Neural cell (in vitro differentiated cells): ENCODE data around the gene TMEM59. TPM values are rescaled to one million over a fixed set of nuclear protein-coding genes. Genes with fewer than 3 reads are reported as not detected.

Experiments used
- H2AFZ ChIP-seq: fragments of 200-600, 300-800 bp; sonication (generic), shearing (Covaris generic); 2 replicates; pipeline ENCODE4 v1.6.0; 2014; ENCODE audit warnings: low read depth, mild to moderate bottlenecking, antibody characterized with exemption, low read length, moderate library complexity
- H3F3A ChIP-seq: fragments of 200-600 bp; shearing (Covaris generic); 2 replicates; pipeline ENCODE4 v1.6.1; 2016; ENCODE audit warnings: mild to moderate bottlenecking, moderate library complexity, mixed read lengths, antibody characterized with exemption, low read length; ENCODE audit not compliant: insufficient read depth, poor library complexity, severe bottlenecking
- H3K27ac ChIP-seq: fragments of 200-600, 300-800 bp; sonication (generic), shearing (Covaris generic); 2 replicates; pipeline ENCODE4 v1.5.1; 2014; ENCODE audit warnings: mild to moderate bottlenecking, low read length, moderate library complexity
- H3K27me3 ChIP-seq: fragments of 300-800, 200-600 bp; sonication (generic), shearing (Covaris generic); 2 replicates; pipeline ENCODE4 v1.6.0; 2014; ENCODE audit warnings: mild to moderate bottlenecking, low read depth, low read length, moderate library complexity; ENCODE audit not compliant: insufficient read depth
- H3K36me3 ChIP-seq: fragments of 300-800, 200-600 bp; sonication (generic), shearing (Covaris generic); 2 replicates; pipeline ENCODE4 v1.5.1; 2014; ENCODE audit warnings: mild to moderate bottlenecking, antibody characterized with exemption, low read length, moderate library complexity; ENCODE audit not compliant: insufficient read depth
- H3K4me2 ChIP-seq: fragments of 300-800, 200-600 bp; sonication (generic), shearing (Covaris generic); 2 replicates; pipeline ENCODE4 v1.6.0; 2014; ENCODE audit warnings: mild to moderate bottlenecking, low read length
- H3K4me3 ChIP-seq: fragments of 300-800, 200-600 bp; sonication (generic), shearing (Covaris generic); 2 replicates; pipeline ENCODE4 v1.5.1; 2014; ENCODE audit warnings: mild to moderate bottlenecking, low read length, moderate library complexity
- H3K79me2 ChIP-seq: fragments of 200-600 bp; shearing (Covaris generic); replicated peaks from 2 replicates; pipeline ENCODE4 v1.6.0; 2014; ENCODE audit warnings: mild to moderate bottlenecking, low read length, moderate library complexity; ENCODE audit not compliant: insufficient read depth
- H3K9ac ChIP-seq: fragments of 300-800, 200-600 bp; sonication (generic), shearing (Covaris generic); 2 replicates; pipeline ENCODE4 v1.6.1; 2016; ENCODE audit warnings: mild to moderate bottlenecking, low read length, mixed read lengths
- H3K9me2 ChIP-seq: fragments of 200-600 bp; shearing (Covaris generic); 2 replicates; pipeline ENCODE4 v1.6.1; 2016; ENCODE audit warnings: mild to moderate bottlenecking, low read length, mixed read lengths; ENCODE audit not compliant: insufficient read depth
- H3K9me3 ChIP-seq: fragments of 200-600, 300-800 bp; sonication (generic), shearing (Covaris generic); 2 replicates; pipeline ENCODE4 v1.6.1; 2016; ENCODE audit warnings: mild to moderate bottlenecking, mixed run types, low read length, moderate library complexity, mixed read lengths
- H4K20me1 ChIP-seq: fragments of 200-600 bp; shearing (Covaris generic); 2 replicates; pipeline ENCODE4 v1.6.1; 2016; ENCODE audit warnings: mild to moderate bottlenecking, mixed run types; ENCODE audit not compliant: insufficient read depth
- EP300 ChIP-seq: fragments of 450-650 bp; conservative IDR thresholded peaks from 2 replicates; pipeline ENCODE4 v1.6.1; 2014; ENCODE audit warnings: antibody characterized with exemption, mild to moderate bottlenecking, moderate library complexity; ENCODE audit not compliant: poor library complexity, severe bottlenecking
- EZH2 ChIP-seq: fragments of 200-600, 300-800 bp; shearing (Covaris generic), sonication (generic); IDR thresholded peaks from 2 replicates; pipeline ENCODE4 v1.6.1; 2014; ENCODE audit warnings: antibody characterized with exemption, low read length, borderline replicate concordance, mild to moderate bottlenecking; ENCODE audit not compliant: insufficient read depth, poor library complexity, severe bottlenecking
- MXI1 ChIP-seq: fragments of 450-650 bp; conservative IDR thresholded peaks from 2 replicates; pipeline ENCODE4 v1.6.1; 2014; ENCODE audit warnings: antibody characterized with exemption, mild to moderate bottlenecking; ENCODE audit not compliant: poor library complexity, severe bottlenecking
- POLR2AphosphoS5 ChIP-seq: IDR thresholded peaks from 2 replicates; pipeline ENCODE4 v1.6.1; 2012
- RAD21 ChIP-seq: fragments of 450-650 bp; conservative IDR thresholded peaks from 2 replicates; pipeline ENCODE4 v1.6.1; 2014; ENCODE audit warnings: antibody characterized with exemption, mild to moderate bottlenecking, moderate library complexity
- SMC3 ChIP-seq: fragments of 450-650 bp; conservative IDR thresholded peaks from 2 replicates; pipeline ENCODE4 v1.6.1; 2014; ENCODE audit warnings: antibody characterized with exemption, mild to moderate bottlenecking, moderate library complexity; ENCODE audit not compliant: poor library complexity
- TAF1 ChIP-seq: IDR thresholded peaks from 2 replicates; pipeline ENCODE4 v1.6.1; 2012; ENCODE audit warnings: low read depth
- polyA plus RNA-seq: library from polyadenylated mRNA; depleted of rRNA; stranded (reverse); fragments of >200 nt; gene quantifications from 2 replicates; pipeline ENCODE4 v1.2.3, GENCODE V29; 2014
- TF ChIP-seq, protein P1 (sequence below): fragments of 450-650 bp; IDR thresholded peaks from 2 replicates; pipeline ENCODE4 v1.5.1; 2014; ENCODE audit warnings: antibody characterized with exemption, mild to moderate bottlenecking, moderate library complexity; ENCODE audit not compliant: poor library complexity, severe bottlenecking
- TF ChIP-seq, protein P2 (sequence below): IDR thresholded peaks from 2 replicates; pipeline ENCODE4 v1.6.1; 2012; ENCODE audit warnings: borderline replicate concordance

The TMEM59 gene
- polyA plus RNA-seq, 1 donor from 2014 or later, result 328 TPM

DNA sequence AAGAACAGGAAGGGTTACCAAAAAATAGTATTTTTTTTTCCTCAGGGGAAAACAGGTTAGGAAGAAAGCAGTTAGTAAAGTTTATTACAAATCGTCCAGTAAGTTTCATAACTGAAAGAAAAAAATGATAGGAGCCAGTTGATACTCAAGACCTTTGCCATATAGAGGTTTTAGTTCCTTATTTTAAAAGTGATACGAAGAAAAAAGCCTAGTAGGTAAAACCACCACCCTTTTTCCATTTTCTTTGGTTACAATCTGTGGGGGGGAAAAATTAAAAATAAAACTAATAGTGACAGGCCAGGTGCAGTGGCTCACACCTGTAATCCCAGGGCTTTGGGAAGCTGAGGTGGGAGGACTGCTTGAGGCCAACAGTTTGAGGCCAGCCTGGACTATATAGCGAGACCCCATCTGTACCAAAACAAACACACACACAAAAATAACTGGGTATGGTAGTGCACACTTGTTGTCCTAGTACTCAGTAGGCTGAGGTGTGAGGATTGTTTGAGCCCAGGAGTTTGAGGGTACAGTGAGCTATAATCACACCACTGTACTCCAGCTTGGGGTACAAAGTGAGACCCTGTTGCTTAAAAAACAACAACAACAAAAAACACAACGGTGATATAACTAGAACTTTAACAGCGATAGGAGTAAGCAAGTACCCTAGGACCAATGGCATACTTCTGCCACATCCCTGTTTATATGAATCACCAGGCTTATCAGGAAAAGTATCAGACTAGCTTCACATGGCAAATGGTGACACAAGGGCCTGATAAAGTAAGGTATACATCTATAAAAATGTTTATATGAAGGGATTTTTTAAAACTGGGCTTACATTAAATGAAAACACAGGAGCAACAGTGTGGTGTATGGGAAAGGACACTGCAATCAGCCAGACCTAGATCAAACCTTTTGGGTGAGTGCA is 5.4 kb downstream of the TMEM59 start:
- H3K36me3 ChIP-seq, result peaks cover 4% of the 10 kb centered on the region
- H3K27me3 ChIP-seq, result no peaks in the 10 kb centered on the region
- H3K9me3 ChIP-seq, result no peaks in the 10 kb centered on the region
- H3K27ac ChIP-seq, result no peak overlapping the region
- no peaks in the 10 kb centered on the region for H4K20me1 ChIP-seq
- H3K9me2 ChIP-seq, result no peaks in the 10 kb centered on the region
- H3K4me3 ChIP-seq, result no peak overlapping the region
- no peak overlapping the region for H2AFZ ChIP-seq
- H3K79me2 ChIP-seq, result peaks cover 71% of the 10 kb centered on the region
- no peaks in the 10 kb centered on the region for H3F3A ChIP-seq
- H3K4me2 ChIP-seq, result no peak overlapping the region
- no peak overlapping the region for H3K9ac ChIP-seq
- TF ChIP-seq SMC3 (no peak), EP300 (no peak), EZH2 (no peak), RAD21 (no peak), MXI1 (no peak), TAF1 (no peak), POLR2AphosphoS5 (no peak)
- TF ChIP-seq, protein P1, sequence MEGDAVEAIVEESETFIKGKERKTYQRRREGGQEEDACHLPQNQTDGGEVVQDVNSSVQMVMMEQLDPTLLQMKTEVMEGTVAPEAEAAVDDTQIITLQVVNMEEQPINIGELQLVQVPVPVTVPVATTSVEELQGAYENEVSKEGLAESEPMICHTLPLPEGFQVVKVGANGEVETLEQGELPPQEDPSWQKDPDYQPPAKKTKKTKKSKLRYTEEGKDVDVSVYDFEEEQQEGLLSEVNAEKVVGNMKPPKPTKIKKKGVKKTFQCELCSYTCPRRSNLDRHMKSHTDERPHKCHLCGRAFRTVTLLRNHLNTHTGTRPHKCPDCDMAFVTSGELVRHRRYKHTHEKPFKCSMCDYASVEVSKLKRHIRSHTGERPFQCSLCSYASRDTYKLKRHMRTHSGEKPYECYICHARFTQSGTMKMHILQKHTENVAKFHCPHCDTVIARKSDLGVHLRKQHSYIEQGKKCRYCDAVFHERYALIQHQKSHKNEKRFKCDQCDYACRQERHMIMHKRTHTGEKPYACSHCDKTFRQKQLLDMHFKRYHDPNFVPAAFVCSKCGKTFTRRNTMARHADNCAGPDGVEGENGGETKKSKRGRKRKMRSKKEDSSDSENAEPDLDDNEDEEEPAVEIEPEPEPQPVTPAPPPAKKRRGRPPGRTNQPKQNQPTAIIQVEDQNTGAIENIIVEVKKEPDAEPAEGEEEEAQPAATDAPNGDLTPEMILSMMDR, result no peak
- TF ChIP-seq, protein P2, sequence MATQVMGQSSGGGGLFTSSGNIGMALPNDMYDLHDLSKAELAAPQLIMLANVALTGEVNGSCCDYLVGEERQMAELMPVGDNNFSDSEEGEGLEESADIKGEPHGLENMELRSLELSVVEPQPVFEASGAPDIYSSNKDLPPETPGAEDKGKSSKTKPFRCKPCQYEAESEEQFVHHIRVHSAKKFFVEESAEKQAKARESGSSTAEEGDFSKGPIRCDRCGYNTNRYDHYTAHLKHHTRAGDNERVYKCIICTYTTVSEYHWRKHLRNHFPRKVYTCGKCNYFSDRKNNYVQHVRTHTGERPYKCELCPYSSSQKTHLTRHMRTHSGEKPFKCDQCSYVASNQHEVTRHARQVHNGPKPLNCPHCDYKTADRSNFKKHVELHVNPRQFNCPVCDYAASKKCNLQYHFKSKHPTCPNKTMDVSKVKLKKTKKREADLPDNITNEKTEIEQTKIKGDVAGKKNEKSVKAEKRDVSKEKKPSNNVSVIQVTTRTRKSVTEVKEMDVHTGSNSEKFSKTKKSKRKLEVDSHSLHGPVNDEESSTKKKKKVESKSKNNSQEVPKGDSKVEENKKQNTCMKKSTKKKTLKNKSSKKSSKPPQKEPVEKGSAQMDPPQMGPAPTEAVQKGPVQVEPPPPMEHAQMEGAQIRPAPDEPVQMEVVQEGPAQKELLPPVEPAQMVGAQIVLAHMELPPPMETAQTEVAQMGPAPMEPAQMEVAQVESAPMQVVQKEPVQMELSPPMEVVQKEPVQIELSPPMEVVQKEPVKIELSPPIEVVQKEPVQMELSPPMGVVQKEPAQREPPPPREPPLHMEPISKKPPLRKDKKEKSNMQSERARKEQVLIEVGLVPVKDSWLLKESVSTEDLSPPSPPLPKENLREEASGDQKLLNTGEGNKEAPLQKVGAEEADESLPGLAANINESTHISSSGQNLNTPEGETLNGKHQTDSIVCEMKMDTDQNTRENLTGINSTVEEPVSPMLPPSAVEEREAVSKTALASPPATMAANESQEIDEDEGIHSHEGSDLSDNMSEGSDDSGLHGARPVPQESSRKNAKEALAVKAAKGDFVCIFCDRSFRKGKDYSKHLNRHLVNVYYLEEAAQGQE, result no peak

DNA sequence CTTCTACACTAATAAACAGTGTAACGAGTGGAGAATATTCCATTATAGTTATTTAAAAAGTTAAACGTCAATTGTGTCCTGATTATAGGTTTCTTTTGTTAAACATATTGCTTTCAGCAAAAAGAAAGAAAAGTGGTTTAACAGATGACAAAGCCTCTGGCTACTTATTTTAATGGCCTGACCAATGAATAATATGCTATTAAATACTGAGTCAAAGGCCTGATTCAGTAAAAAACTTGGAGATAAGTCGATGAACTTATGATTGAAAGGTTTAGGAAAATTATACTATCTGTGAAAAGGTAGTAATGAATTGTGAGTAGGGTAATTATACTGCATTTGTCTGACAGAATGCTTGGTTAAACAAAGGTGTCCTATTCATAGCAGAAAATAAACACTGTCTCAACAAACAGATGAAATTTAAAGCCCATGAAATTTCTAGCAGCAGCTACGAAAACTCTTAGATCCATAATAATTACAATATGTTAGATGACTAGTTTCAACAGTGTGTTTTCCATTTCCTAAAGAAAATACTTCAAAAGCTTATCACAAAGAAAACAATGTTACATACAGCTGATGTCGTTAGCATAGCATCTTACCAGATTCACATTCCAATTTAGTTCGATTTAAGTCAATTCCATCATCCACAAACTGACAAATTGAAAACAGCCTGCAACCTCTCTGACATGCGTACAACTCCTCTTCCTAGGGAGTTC is 6.2 kb downstream of the TMEM59 start:
- H3K27me3 ChIP-seq, result no peaks in the 10 kb centered on the region
- no peak for TF ChIP-seq TAF1
- TF ChIP-seq MXI1, result no peak
- TF ChIP-seq, protein P2, result no peak
- no peak for TF ChIP-seq EP300
- TF ChIP-seq POLR2AphosphoS5, result no peak
- no peak for TF ChIP-seq EZH2
- TF ChIP-seq, protein P1, result no peak
- TF ChIP-seq RAD21, result no peak
- no peak for TF ChIP-seq SMC3
- H3K9ac ChIP-seq, result no peak overlapping the region
- H3K9me2 ChIP-seq, result no peaks in the 10 kb centered on the region
- no peak overlapping the region for H3K4me3 ChIP-seq
- no peaks in the 10 kb centered on the region for H4K20me1 ChIP-seq
- peaks cover 10% of the 10 kb centered on the region for H3K36me3 ChIP-seq
- H3K79me2 ChIP-seq, result peaks cover 70% of the 10 kb centered on the region
- no peak overlapping the region for H3K27ac ChIP-seq
- no peaks in the 10 kb centered on the region for H3F3A ChIP-seq
- H3K9me3 ChIP-seq, result no peaks in the 10 kb centered on the region
- H3K4me2 ChIP-seq, result no peak overlapping the region
- no peak overlapping the region for H2AFZ ChIP-seq
